Measurements from ENCODE around the gene PPA2. TPM values are rescaled to one million over a fixed set of nuclear protein-coding genes. Genes with fewer than 3 reads are reported as not detected.

The PPA2 gene
- total RNA-seq, 1 experiment from 2014 or later: 98.5 TPM

DNA sequence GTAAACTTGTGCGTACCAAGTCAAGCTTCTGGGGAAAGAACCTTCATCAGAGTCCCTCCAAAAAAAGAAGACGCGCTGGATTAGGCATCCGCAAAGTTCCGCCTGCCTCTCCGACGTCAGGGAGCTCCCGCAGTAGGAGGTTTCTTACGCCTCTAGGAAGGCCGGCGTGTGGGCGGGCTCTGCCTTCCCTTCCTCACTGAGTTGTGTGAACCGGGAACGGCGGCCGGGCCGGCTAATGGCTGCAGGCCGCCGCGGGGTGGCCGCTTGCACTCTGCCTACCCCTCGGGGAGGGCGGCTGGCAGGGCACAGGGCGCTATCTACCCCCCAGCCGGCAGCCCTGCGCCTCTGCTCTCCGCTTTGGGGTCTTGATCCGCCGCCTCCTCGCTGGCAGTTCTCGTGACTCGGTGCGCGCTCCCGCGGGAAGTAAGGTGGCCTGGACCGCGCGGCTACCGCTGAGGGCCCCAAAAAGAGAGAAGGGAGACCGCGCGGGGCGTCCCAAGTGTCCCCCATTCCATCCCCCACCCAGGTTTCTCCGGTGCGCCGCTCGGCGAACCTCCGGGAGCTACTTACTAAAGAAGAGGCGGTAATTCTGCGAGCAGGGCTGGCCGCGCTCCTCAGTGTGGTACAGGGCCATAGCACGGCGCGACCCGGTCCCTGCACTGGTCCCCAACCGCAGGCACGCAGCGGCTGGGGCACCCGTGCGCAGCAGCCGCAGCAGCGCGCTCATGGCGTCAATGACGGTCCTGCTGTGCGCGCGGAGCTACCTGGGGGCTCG lies at the start of gene PPA2 (continued):
- peak; percentile 81 for TF ChIP-seq ZFX (IDR thresholded peaks at IDR 0.05)
- TF ChIP-seq JUND (IDR thresholded peaks at IDR 0.05): no peak
- TF ChIP-seq EZH2phosphoT487 (IDR thresholded peaks at IDR 0.05; ENCODE audit: borderline replicate concordance): no peak
- TF ChIP-seq, protein P1, sequence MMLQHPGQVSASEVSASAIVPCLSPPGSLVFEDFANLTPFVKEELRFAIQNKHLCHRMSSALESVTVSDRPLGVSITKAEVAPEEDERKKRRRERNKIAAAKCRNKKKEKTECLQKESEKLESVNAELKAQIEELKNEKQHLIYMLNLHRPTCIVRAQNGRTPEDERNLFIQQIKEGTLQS (IDR thresholded peaks at IDR 0.05): no peak
- no peak for TF ChIP-seq ZNF274 (IDR thresholded peaks at IDR 0.05; ENCODE audit: low read depth, low read length)
- no peak for TF ChIP-seq FOSL1 (IDR thresholded peaks at IDR 0.05; ENCODE audit: low read depth)
- peak; percentile 84 for TF ChIP-seq EGR1 (IDR thresholded peaks at IDR 0.05; ENCODE audit: low read depth)

- Histone ChIP-seq H3K36me3 (ENCODE audit: control insufficient read depth in 1 of 2, insufficient read depth in 2 of 2, low read length in 2 of 2) (no peaks in the 10 kb centered on the region), H3K27me3 (ENCODE audit: insufficient read depth, low read length) (no peaks in the 10 kb centered on the region), H3K9me3 (ENCODE audit: control insufficient read depth in 1 of 2, insufficient read depth in 1 of 2, low read depth in 1 of 2, low read length in 2 of 2) (no peaks in the 10 kb centered on the region), H3K79me2 (ENCODE audit: insufficient read depth, low read length) (no peaks in the 10 kb centered on the region), H3K4me2 (ENCODE audit: low read length) (no peak overlapping the region), H3K9me2 (ENCODE audit: insufficient read depth) (no peaks in the 10 kb centered on the region), H2AFZ (ENCODE audit: low read depth, low read length, poor library complexity, severe bottlenecking) (peak overlapping the region; percentile 50), H4K20me1 (ENCODE audit: insufficient read depth) (no peaks in the 10 kb centered on the region), H3K27ac (ENCODE audit: low read depth, low read length) (no peak overlapping the region), H3K4me3 (replicated peaks in 1 of 2; ENCODE audit: low read depth in 1 of 2, low read length in 2 of 2) (no peak overlapping the region), H3K4me1 (ENCODE audit: control insufficient read depth in 1 of 2, insufficient read depth in 2 of 2, low read length in 2 of 2) (no peaks in the 10 kb centered on the region), H3K9ac (ENCODE audit: low read length) (no peak overlapping the region)
- BruUV-seq (replicated peaks): no TSS peak
- POLR2A ChIA-PET: no interaction called here
- DNase-seq (ENCODE audit: low read depth, low spot score): peak; percentile 32
- RAD21 ChIA-PET (ENCODE audit: low non-redundant PET in 1 of 2, low total read pairs in 2 of 2, uncharacterized antibody in 2 of 2, unreplicated experiment in 2 of 2): interaction anchor here in 1 of 2 experiments (0.8 to 1.1 kb wide), 2 partner anchors 146 to 680 kb away, joined by 3 to 4 read pairs; no protein-coding TSS in a partner anchor
- intact Hi-C loops (cut with micrococcal nuclease): loop anchor here (2.0 to 5.0 kb wide), 3 partner anchors 146 to 682 kb away; no protein-coding TSS in a partner anchor
- ATAC-seq: peak; percentile 92
- TF ChIP-seq CTCF (IDR thresholded peaks at IDR 0.05 in 2 of 3, conservative IDR thresholded peaks at IDR 0.05 in 1 of 3; ENCODE audit: borderline replicate concordance in 1 of 3, insufficient read depth in 1 of 3, low read depth in 2 of 3, low read length in 2 of 3) (peak; percentile 47 to 79 (median 71); a peak in 5 of 6 replicates), ZFX (IDR thresholded peaks at IDR 0.05) (no peak), CEBPB (IDR thresholded peaks at IDR 0.05; ENCODE audit: low read depth) (no peak), RAD21 (IDR thresholded peaks at IDR 0.05; ENCODE audit: low read depth) (peak; percentile 71)
- CTCF ChIA-PET: interaction anchor here (0.6 to 2.0 kb wide), 10 partner anchors 11 to 682 kb away, joined by 3 to 22 read pairs (median 4); partner anchors contain the start of gene PPA2
Observed at GRCh38 chr4:105520819-105521790, 47.2 kb upstream of the PPA2 start.

Measured in HCT116 (cell line).